H9 (cell line): ENCODE results near the gene CCDC9B. TPM values are rescaled to one million over a fixed set of nuclear protein-coding genes. Genes with fewer than 3 reads are reported as not detected.

Experiments used
- DNase-seq: peaks from one replicate; pipeline ENCODE4 v3.0.0-alpha.2; 2017
- H2AFZ ChIP-seq: one replicate; pipeline ENCODE4 v1.6.1; 2013; ENCODE audit warnings: mild to moderate bottlenecking, low read length, control low read depth, moderate library complexity
- H2AK5ac ChIP-seq: 2 replicates; pipeline ENCODE4 v1.6.1; 2013; ENCODE audit warnings: low read length, control low read depth, mixed read lengths; ENCODE audit not compliant: insufficient read length
- H2BK120ac ChIP-seq: one replicate; pipeline ENCODE4 v1.6.1; 2013; ENCODE audit warnings: low read depth, mild to moderate bottlenecking, low read length, control low read depth, inconsistent platforms; ENCODE audit not compliant: poor library complexity, severe bottlenecking
- H2BK12ac ChIP-seq: 2 replicates; pipeline ENCODE4 v1.6.1; 2013; ENCODE audit warnings: low read length, control low read depth, mixed read lengths, low read depth; ENCODE audit not compliant: insufficient read length
- H2BK15ac ChIP-seq: 2 replicates; pipeline ENCODE4 v1.6.1; 2013; ENCODE audit warnings: low read depth, low read length, control low read depth
- H2BK20ac ChIP-seq: one replicate; pipeline ENCODE4 v1.6.1; 2013; ENCODE audit warnings: low read depth, mild to moderate bottlenecking, low read length, control low read depth, inconsistent platforms; ENCODE audit not compliant: poor library complexity, severe bottlenecking
- H2BK5ac ChIP-seq: 2 replicates; pipeline ENCODE4 v1.6.1; 2013; ENCODE audit warnings: low read length, control low read depth, mixed read lengths; ENCODE audit not compliant: insufficient read length
- H3K14ac ChIP-seq: 2 replicates; pipeline ENCODE4 v1.6.1; 2013; ENCODE audit warnings: low read length, control low read depth; ENCODE audit not compliant: insufficient read depth
- H3K18ac ChIP-seq: 2 replicates; pipeline ENCODE4 v1.6.1; 2013; ENCODE audit warnings: low read depth, mild to moderate bottlenecking, mixed read lengths, low read length, control low read depth; ENCODE audit not compliant: insufficient read length
- H3K23ac ChIP-seq: 2 replicates; pipeline ENCODE4 v1.6.1; 2013; ENCODE audit warnings: low read length, control low read depth, mixed read lengths, low read depth; ENCODE audit not compliant: insufficient read length
- H3K23me2 ChIP-seq: 2 replicates; pipeline ENCODE4 v1.6.1; 2013; ENCODE audit warnings: low read depth, mild to moderate bottlenecking, mixed read lengths, low read length, control low read depth; ENCODE audit not compliant: insufficient read length, poor library complexity, severe bottlenecking
- H3K27ac ChIP-seq: 2 replicates; pipeline ENCODE4 v1.5.1; 2013; ENCODE audit warnings: low read length, control low read depth, mixed read lengths, low read depth; ENCODE audit not compliant: insufficient read length
- H3K27me3 ChIP-seq: 2 replicates; pipeline ENCODE4 v1.6.1; 2013; ENCODE audit warnings: low read length, control low read depth, inconsistent platforms; ENCODE audit not compliant: insufficient read depth
- H3K4ac ChIP-seq: 2 replicates; pipeline ENCODE4 v1.6.1; 2013; ENCODE audit warnings: low read depth, mild to moderate bottlenecking, control low read depth, inconsistent platforms, low read length, moderate library complexity
- H3K4me1 ChIP-seq: 2 replicates; pipeline ENCODE4 v1.6.1; 2013; ENCODE audit warnings: low read length, control low read depth, inconsistent platforms; ENCODE audit not compliant: insufficient read depth
- H3K4me2 ChIP-seq: 2 replicates; pipeline ENCODE4 v1.6.1; 2013; ENCODE audit warnings: low read length, control low read depth, mixed read lengths; ENCODE audit not compliant: insufficient read length, insufficient read depth
- H3K56ac ChIP-seq: 2 replicates; pipeline ENCODE4 v1.6.1; 2013; ENCODE audit warnings: low read depth, mild to moderate bottlenecking, mixed read lengths, low read length, control low read depth; ENCODE audit not compliant: insufficient read length
- H3K79me1 ChIP-seq: 2 replicates; pipeline ENCODE4 v1.6.1; 2013; ENCODE audit warnings: low read depth, mild to moderate bottlenecking, moderate library complexity, low read length, control low read depth, inconsistent platforms; ENCODE audit not compliant: insufficient read depth, poor library complexity, severe bottlenecking
- H3K79me2 ChIP-seq: 2 replicates; pipeline ENCODE4 v1.6.1; 2013; ENCODE audit warnings: low read length, control low read depth, inconsistent platforms; ENCODE audit not compliant: insufficient read depth
- H3K9ac ChIP-seq: 2 replicates; pipeline ENCODE4 v1.6.1; 2013; ENCODE audit warnings: low read length, control low read depth, mixed read lengths; ENCODE audit not compliant: insufficient read length; ENCODE audit errors: extremely low read depth
- H3K9me3 ChIP-seq: one replicate; pipeline ENCODE4 v1.6.1; 2013; ENCODE audit warnings: low read depth, low read length, inconsistent platforms; ENCODE audit not compliant: control insufficient read depth
- H3T11ph ChIP-seq: one replicate; pipeline ENCODE4 v1.6.1; 2013; ENCODE audit warnings: mild to moderate bottlenecking, low read length, control low read depth, inconsistent platforms
- H4K20me1 ChIP-seq: one replicate; pipeline ENCODE4 v1.6.1; 2013; ENCODE audit not compliant: control insufficient read depth, insufficient read length, insufficient read depth
- H4K5ac ChIP-seq: 2 replicates; pipeline ENCODE4 v1.6.1; 2013; ENCODE audit warnings: low read depth, mild to moderate bottlenecking, mixed read lengths, low read length, control low read depth; ENCODE audit not compliant: insufficient read length
- H4K8ac ChIP-seq: replicated peaks from 2 replicates; pipeline ENCODE4 v1.6.1; 2013; ENCODE audit warnings: low read length, control low read depth, mixed read lengths, low read depth; ENCODE audit not compliant: insufficient read length
- H4K91ac ChIP-seq: 2 replicates; pipeline ENCODE4 v1.6.1; 2013; ENCODE audit warnings: low read depth, mild to moderate bottlenecking, moderate library complexity, mixed read lengths, low read length, control low read depth; ENCODE audit not compliant: insufficient read length
- H3K27ac Mint-ChIP-seq, 3 experiments: 2 replicates in 2 of 3; 3 replicates in 1 of 3; pipeline ENCODE4 v1.8.0; 2020 to 2021; ENCODE audit warnings: mixed read lengths in 3 of 3, mild to moderate bottlenecking in 1 of 3, moderate library complexity in 1 of 3
- H3K27me3 Mint-ChIP-seq: 2 replicates; pipeline ENCODE4 v1.8.0; 2021; ENCODE audit warnings: low read depth, mild to moderate bottlenecking, moderate library complexity, mixed read lengths
- H3K36me3 Mint-ChIP-seq, 3 experiments: 2 replicates in 2 of 3; 3 replicates in 1 of 3; pipeline ENCODE4 v1.8.0; 2020 to 2021; ENCODE audit warnings: low read depth in 3 of 3, mixed read lengths in 3 of 3; ENCODE audit not compliant: insufficient read depth in 1 of 3
- H3K4me1 Mint-ChIP-seq, 2 experiments: 2 replicates each; pipeline ENCODE4 v1.8.0; 2020; ENCODE audit warnings: mixed read lengths in 2 of 2
- H3K4me3 Mint-ChIP-seq, 2 experiments: 2 replicates in 1 of 2; 3 replicates in 1 of 2; pipeline ENCODE4 v1.8.0; 2020 to 2021; ENCODE audit warnings: mild to moderate bottlenecking in 2 of 2, mixed read lengths in 2 of 2, moderate library complexity in 1 of 2
- H3K9me3 Mint-ChIP-seq, 2 experiments: 2 replicates in 1 of 2; 3 replicates in 1 of 2; pipeline ENCODE4 v1.8.0; 2020; ENCODE audit warnings: mild to moderate bottlenecking in 2 of 2, mixed read lengths in 2 of 2, moderate library complexity in 1 of 2
- CTCF ChIP-seq: fragments of 200-600 bp; sonication (generic); conservative IDR thresholded peaks from 3 replicates; pipeline ENCODE4 v1.8.0; 2021; ENCODE audit warnings: antibody characterized with exemption, mild to moderate bottlenecking
- WGBS: extraction: QIAGEN DNeasy Blood & Tissue Kit; methylation state at CpG from one replicate; pipeline ENCODE4 v1.1.7; 2013; ENCODE audit warnings: missing lambda C conversion rate, low lambda C conversion rate, mixed read lengths; ENCODE audit not compliant: insufficient read length; ENCODE audit errors: extremely low coverage; 5-methylcytosine and 5-hydroxymethylcytosine counted together
- total RNA-seq: library from RNA; stranded (reverse); gene quantifications from 2 replicates; pipeline ENCODE4 v1.2.1, GENCODE V29; 2021

Gene CCDC9B
- total RNA-seq, 1 experiment from 2014 or later, result 0.48 TPM

GRCh38 chr15:40363611-40364010 lies 22.9 kb upstream of the CCDC9B start:
- H3T11ph ChIP-seq, result no peak overlapping the region
- no peaks in the 10 kb centered on the region for H4K20me1 ChIP-seq
- H3K27me3 ChIP-seq, result peaks cover 3% of the 10 kb centered on the region
- H3K9me3 Mint-ChIP-seq, result no peaks in the 10 kb centered on the region
- no peak overlapping the region for H3K27ac Mint-ChIP-seq
- H2BK120ac ChIP-seq, result no peak overlapping the region
- no peak overlapping the region for H4K91ac ChIP-seq
- peaks cover 64% of the 10 kb centered on the region for H3K27me3 Mint-ChIP-seq
- H3K27ac ChIP-seq, result no peak overlapping the region
- no peaks in the 10 kb centered on the region for H3K79me2 ChIP-seq
- H3K56ac ChIP-seq, result no peak overlapping the region
- no peak overlapping the region for H2BK5ac ChIP-seq
- H3K4me1 ChIP-seq, result no peaks in the 10 kb centered on the region; the same call in 1 of the 2 replicates
- H3K23ac ChIP-seq, result no peak overlapping the region
- H3K14ac ChIP-seq, result no peak overlapping the region; the same call in 1 of the 2 replicates
- no peak overlapping the region for H3K4me2 ChIP-seq
- no peak overlapping the region for H4K5ac ChIP-seq
- no peak overlapping the region for H3K4ac ChIP-seq
- H2BK15ac ChIP-seq, result no peak overlapping the region
- no peaks in the 10 kb centered on the region for H3K23me2 ChIP-seq
- no peak overlapping the region for H3K18ac ChIP-seq
- no peak overlapping the region for H3K9ac ChIP-seq
- no peak for DNase-seq
- H2BK12ac ChIP-seq, result no peak overlapping the region
- H3K4me3 Mint-ChIP-seq, result no peak overlapping the region
- no peak overlapping the region for H2AFZ ChIP-seq
- H3K79me1 ChIP-seq, result no peaks in the 10 kb centered on the region
- TF ChIP-seq CTCF, result no peak
- no CpG with 5 or more reads among the region's 8 CpGs for WGBS
- H2BK20ac ChIP-seq, result no peak overlapping the region
- no peaks in the 10 kb centered on the region; a peak in 1 of 7 replicates for H3K36me3 Mint-ChIP-seq
- H3K4me1 Mint-ChIP-seq, result peaks cover 9 to 20% of the 10 kb centered on the region in 2 experiments
- H3K9me3 ChIP-seq, result no peaks in the 10 kb centered on the region
- H2AK5ac ChIP-seq, result no peak overlapping the region
- H4K8ac ChIP-seq, result no peak overlapping the region
